Embryonic facial prominence (tissue), 1 donor: ENCODE measurements around the gene CLTA.
"Not testable (repeated sequence)": the region's sequence is repeated elsewhere in the genome, so short reads cannot be mapped to it uniquely, and the experiment has no call there.

Source experiments
- DNase-seq: peaks from one replicate; pipeline ENCODE4 v3.0.0-alpha.2; 2016; ENCODE audit errors: extremely low spot score

Gene CLTA

DNA sequence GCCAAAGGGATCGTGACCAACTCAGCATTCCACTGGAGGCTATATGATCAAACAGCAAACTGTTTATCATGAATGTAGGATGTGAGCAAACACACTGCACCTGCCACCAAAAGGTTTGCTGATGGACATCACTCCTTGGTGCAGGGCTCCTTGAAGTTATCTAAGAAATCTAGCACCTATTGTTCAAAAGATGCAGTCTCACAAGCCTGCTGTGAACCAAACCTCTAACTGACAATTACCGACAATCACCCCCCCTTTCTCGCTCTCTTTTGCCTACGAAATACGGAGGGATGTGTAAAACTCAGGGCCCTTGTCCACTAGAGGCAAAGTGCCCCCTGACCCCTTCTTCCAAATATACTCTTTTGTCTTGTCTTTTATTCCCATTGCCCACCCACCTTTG is 2.5 kb upstream of the CLTA start:
- no peak for DNase-seq

DNA sequence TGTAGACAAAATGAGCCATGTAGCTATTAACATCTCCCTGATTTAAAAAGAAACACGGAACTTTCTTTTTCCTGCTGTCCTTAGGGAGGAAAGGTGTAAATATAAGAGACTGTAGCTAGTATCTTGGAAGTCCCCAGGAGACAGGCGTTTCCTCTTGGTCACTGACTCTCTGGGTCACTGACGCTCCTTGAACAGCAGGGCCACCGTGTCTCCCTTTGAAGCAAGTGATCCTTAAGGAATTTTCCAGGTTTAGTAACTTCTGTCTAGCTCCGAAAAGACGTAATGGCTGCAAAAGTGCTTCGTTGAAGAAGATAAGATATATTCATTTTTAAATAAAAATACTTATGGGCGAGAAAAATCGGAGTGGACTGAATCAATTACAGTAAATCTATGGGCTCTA is 745 bp upstream of the CLTA start:
- DNase-seq = no peak

DNA sequence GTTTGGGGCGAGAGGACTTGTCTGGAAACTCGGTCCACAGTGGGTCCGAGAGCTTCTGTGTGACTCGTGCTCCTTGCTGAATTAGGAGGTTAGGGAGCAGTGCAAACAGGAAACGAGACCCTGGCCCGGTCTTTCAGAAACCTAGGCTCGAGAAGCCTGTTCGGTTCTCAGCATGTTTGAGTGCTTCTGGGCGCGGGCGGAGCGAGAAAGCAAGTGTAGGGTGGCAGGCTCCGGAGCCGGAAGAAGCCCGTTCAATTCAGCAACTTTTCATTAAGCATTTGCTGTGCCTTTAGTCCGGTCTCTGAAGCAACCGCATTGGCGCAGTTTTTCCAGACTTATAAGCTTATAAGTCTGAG is 547 bp downstream of the CLTA start:
- no peak for DNase-seq

DNA sequence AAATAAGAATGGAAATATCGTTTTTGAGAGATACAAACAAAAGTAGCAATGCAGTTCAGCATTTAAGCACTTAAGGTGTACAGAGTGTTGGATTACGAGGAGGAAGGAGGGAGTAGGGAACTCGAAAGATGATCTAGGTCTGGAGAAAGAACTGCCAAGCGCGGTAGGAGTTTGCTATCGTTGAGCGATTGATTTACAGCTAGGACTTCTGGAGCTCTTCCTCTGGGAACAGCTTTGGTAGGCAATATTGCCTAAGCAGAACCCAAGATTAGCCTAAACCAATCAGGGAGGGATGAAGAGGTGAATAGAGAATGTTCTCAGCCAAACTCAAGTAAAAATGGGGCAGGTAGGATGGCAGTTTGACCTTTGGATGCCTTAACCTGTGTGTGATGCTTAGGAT is 965 bp downstream of the CLTA start:
- DNase-seq = no peak

DNA sequence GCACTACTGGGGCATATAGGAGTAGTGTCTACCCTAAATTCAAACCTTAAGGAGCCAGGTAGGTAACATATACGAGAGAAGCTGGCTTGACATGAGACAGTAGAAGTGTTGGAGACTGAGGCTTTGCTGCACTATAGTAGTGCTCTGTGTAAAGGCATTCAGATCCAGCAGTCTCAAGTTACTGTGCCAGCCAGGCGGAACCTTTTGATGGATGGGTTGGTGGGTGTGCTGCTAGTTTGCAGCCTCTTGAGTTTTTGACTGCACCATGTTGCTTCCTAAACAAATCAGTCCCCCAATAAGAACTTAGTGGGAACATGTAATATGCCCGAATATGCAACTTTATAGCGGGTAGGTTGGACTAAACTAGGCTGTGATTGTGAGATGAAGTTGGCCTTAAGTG is 1.5 kb downstream of the CLTA start:
- no peak for DNase-seq

DNA sequence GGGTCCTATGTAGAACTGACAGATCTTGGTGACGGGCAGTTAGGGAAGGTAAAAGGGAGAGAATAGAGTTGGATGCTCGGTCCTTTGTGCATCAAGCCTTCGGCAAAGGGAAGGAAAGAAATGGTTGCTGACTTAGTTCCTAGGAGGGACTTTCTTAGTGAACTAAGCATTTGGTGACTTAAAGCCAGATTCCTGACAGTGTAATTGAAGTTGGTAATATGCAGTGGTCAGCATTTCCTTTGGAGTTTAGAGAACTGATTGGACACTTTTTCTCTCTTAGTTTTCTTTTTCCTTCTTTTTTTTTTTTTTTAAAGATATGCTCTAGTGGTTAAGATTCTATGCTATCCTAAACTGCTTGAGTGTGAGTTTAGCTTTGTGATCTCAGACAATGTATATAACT is 2.3 kb downstream of the CLTA start:
- no peak for DNase-seq

DNA sequence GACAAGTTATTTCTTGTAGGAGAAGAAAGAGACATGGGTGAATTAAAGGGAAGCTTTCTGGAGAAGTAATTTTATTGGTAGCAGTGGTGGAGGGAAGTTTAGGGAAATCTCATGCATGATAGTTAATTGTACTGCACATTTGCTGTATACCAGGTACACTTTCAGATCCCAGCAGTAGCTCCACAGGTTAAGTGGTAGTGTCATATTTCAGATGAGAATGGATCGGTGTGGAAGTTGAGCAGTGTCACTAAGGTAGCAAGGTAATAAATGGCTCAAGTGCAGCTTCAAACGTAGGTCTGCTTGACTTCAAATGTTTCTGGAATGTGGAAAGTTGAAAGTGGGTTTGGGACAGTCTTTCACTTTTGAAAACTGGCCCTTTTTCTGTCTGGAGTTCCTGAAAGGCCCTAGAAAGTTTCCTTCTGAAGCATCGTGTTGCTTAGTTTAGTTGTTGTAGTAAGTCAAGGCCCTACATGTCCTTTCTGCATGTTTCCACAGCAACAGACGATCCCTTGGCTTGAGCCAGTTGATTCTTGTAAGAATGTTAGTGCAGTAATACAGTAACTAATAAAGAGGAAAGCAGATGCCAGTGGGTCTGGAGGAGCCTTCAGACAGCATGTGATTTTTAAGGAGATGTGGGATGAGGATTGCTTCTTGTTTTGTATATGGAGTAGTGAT is 3.7 kb downstream of the CLTA start:
- no peak for DNase-seq

DNA sequence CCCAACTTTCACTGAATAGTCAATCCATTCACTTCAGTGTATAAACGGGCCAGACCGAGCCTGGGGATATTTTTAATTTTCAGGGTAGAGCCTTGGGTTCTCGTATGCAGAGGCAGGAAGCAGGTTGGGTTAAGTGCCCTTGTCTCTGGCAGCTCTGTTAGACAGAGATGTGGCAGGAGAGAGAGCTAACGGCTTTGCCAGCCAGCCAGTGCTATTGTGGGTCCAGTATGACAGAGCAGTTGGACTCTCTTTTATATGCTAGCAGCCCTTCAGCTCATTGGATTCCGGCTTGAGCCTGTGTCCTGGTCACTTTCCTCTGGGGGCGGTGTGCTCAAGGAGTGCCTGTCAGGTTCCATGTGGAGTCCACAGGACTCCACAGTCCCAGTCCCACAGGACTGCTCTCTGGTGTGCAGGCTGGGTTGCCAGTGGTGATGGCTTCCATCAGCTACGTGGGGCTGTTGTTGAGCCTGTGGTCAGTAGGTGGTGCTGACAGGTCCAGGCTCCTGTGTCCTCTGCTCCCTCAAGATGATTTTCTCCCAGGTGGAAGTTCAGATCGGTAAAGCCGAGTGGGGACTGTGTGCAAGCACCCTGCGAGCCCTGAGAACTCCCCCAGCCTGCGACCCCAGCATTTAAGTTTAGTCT is 14.3 kb downstream of the CLTA start:
- no peak for DNase-seq

DNA sequence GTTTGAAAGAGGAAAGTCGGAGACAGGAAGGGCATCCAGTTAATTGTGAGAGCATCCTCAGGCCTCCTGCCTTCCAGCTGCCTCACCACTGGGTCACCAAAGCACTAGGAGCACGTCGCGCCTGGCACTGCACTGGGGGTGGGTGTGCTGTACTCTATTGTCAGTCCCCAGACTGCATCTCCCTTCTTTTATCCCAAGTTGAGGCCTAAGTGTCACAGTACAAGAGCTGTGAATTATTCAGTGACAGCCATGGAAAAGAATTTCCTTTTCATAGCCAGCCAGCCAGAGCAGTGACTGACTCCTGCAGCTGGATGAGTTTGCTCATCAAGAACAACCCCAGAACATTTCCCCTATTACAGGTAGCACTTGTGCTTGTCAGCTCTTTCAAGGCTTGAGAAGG is 16.3 kb downstream of the CLTA start:
- DNase-seq = no peak

DNA sequence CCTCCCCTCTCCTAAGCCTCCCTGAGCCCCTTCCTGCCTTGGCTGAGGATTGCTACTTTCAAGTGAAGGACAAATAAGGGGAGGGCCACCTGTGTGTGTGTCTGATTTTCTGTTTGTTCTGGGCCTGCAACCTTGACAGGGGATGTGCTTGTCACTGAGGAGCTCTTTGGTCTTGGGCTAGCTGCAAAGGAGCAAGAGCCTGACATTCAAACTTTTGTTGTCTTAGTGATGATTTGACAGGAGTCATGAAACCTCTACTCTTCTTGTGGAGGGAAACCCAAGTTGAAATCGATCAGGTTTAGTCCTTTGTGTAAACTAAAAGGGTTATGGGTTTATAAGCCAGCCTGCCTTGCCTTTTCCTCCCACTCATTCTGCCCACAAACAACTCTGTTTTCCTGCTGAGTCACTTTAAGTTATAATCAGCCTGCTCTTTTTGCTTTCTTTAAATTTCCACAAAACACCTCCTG is 16.9 kb downstream of the CLTA start:
- DNase-seq = no peak

DNA sequence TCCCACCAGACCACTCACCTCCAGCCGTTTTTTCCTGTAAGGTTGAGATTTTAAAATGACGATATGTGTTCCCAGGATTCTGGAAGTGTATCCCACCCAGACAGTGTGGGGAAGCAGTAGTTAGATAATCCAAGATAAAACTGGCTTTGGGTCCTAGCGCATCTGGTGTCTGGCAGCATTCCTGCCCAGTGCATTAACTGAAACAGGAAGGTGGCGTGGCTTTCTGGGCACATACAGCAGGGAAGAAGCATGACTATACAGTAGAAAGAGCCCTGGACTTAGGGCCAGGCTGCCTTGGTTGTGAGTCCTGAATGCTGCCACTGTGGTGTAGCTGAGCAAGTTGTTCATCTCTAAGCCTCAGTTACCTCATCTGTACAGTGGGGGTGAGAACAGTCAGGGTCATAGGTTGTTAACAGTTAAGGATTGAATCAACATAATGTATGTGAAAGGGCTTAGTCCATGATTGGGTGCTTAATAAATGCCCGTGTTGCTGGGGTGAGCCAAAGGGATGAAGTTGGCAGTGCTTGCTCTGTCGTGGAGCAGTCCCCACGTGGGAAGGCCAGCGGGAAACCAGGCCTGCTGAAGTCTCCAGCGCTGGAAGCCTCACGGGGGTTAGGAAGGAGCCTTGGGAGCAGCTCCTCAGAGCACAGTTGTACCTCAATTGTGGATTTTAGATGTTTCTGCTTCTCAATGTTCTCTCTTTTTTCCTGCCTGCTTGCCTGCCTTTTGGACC is 18.0 kb downstream of the CLTA start:
- DNase-seq = no peak

DNA sequence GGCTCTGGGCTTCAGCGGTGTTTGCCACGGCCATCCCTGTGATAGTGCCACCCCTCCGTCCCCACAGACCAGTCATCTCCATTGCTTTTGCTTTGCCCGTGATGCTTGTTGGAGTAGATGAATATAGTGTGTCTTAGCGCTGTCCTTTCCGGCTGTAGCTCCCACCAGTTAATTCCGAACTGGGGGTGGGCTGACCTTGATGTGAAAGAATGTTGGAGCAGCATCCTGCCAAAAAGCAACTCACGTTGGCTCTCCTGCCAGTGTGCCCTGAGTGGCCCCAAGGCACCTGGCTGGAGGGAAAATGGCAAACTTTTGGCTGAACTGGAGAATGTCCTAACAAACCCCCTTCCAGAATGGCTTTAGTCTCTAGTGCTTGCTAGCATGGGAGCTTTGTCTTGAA is 20.0 kb downstream of the CLTA start:
- DNase-seq = no peak

DNA sequence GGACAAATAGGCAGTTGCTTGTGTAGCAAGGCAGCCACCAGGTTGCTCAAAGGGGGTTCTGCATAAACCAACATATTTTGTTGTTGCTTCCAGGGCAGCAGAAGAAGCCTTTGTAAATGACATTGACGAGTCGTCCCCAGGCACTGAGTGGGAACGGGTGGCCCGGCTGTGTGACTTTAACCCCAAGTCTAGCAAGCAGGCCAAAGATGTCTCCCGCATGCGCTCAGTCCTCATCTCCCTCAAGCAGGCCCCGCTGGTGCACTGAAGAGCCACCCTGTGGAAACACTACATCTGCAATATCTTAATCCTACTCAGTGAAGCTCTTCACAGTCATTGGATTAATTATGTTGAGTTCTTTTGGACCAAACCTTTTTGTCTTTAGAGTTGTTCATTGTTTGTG is 20.8 kb downstream of the CLTA start:
- DNase-seq = no peak

DNA sequence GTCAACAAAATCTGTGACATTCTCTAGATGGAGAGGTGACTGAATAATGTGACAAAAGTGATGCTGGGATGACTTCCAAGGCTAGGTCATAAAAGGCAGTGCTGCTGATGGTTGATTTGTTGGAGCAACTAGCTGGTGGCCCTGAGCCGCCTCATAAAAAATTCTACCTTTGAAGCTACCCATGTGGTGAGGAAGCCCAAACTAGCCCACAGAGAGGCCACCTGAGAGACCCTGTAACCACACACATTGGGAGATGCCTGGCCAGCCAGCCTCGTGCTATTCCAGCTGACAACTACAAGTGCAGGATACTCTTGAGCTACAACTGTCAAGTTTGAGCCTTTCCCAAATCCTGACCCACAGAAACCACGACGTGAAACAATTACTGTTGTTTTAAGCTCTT is 22.7 kb downstream of the CLTA start:
- DNase-seq = no peak

DNA sequence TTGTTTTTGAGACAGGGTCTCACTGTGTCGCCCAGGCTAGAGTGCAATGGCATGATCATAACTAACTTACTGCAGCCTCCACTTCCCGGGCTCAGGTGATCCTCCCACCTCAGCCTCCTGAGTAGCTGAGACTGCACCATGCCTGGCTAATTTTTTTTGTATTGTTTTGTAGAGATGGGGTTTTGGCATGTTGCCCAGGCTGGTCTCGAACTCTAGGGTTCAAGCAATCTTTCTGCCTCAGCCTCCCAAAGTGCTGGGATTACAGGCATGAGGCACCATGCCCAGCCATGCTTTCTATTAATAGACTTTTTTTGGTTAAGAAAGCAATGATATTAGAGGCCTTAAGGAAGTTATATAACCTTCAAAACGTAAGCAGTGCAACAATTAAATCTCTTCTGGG is 23.3 kb downstream of the CLTA start:
- no peak for DNase-seq

DNA sequence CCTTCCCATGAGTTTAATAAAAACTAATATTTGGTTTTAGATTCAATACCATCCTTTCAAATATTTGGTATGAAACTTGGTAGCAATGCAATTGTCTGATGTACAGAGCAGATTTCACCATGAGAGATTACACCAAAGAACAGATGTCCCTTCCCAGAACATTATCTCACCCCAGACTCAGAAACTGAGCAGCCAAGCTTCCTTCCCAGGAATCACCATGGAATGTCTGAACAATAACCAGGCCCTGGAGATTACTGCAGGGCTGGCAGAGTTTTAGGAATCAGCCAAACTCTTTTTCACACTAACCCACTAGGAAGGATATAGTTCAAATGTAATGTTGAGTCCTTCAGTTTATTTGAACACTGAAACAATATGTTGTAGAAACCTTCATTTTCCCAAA is 23.9 kb downstream of the CLTA start:
- DNase-seq = no peak

DNA sequence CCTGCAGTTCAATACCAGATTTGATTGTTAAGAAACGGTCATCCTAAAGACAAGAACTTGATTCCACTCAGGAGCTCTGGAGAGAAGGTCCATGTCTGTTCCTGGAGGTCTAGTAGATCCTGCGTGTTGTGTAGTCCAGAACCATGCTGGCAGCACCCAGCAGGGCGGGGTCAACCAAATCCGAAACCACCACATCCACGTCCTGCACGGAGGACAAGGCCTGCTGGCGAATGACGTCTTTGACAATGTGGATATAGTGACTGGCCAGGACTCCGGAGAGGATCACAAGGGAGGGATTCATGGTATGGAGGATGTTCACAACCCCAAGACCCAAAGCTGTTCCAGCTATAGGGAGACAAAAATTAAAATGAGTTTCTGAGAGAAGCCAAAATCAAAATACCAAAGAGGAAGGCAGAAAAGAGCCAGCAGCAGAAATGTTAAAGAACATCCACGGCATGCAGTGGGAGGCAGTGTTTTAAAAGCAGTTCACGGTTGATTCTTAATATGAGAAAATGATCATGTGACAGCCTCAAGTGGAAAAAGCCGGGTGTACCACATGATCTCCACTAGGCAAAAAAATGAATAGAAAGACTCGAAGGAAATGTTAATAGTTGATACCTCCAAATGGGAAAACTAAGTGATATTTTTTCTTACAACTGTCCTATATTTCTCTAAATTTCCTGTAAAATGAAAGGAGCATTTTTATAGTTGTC is 26.7 kb downstream of the CLTA start:
- DNase-seq = no peak

DNA sequence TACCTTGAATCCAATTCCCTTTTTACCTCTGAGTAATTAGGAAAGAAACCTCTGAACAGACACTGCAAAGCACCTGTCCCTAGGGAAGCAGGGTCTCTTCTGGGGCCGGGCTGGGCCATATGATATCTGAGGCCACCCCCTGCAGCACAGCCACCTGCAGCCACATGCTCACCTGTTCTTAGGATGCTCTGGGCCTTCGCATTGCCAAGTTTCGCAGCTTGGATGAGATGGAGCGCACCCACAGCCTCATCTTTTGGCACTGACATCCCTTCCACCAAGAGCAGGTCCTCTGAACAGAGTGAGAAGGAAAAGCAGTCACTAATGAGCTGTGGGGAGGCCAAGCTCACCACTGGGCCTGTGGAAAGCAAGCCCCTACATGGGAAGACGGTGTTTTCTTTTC is 27.3 kb downstream of the CLTA start:
- DNase-seq = no peak

DNA sequence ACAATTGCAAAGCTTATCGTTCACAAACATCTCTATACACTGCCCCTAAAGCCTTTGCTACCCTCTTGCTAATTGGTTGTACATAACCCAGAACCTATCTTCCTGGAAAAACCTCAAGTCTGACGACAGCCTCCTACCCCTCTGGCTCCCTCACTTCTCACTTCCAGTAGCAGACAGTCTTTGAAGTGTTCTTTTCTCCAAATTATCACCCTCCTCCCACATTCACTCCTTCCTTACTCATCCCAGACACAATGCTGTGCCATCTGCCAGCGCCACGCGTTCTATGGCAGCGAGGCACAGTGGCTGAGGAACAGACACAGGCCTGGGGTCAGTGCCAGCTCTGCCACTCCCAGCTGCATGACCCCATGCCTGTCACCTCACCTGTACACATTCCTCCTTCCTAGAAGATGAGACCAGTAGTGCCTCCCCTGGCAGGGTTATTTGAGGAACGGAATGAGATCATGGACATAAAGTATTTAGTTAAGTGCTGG is 27.7 kb downstream of the CLTA start:
- DNase-seq = no peak

DNA sequence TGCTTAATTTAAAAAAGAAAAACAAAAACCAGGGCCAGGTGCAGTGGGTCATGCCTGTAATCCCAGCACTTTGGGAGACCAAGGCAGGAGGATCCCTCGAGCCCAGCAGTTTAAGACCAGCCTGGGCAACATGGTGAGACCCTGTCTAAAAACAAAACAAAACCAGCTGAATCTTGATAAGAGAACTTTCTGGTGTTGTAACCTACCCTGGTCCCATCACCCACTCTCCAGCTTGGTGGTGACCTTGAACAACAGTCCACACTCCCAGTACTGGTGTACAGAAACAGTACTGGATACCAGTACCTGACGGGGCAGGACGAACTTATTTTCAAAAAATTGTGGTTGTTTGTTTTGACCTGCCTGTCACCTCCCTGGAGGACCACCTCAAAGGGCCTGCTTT is 30.9 kb downstream of the CLTA start:
- no peak for DNase-seq

DNA sequence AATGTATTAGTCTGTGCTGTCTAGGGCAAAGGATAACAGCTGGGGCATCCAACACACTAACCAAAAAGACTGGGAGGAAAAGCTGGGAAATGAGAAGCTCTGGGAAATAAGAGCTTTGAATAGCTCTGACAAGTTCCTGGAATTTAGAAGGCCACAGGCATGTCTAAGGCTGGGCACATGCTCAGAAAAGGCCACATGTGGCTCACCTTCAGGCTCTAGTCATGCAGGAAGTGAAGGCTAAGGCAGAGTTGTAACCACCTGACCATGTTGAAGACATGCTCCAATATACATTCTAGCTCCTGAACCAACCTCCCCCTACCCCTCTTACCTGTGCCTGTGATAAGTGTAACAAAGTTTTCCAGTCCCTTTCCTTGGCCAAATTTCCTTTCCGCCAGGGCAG is 31.7 kb downstream of the CLTA start:
- no peak for DNase-seq

DNA sequence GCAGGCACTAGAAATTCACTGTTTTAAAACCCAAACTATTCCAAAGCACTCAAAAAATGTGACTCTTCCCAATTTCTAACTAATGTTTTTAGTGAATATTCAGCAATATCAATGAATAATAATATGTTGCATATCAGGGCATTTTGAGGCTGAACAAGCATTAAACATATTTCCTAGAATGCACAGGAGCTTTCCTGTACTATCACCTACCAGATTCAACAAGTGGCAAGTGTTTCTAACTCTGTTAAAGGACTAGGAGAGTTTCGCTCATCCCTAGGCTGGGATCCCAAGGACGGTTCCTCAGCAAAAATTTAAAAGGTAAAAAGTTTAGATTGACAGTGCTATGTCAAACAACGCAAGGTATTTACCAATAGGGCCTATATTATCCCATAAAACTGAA is 46.5 kb downstream of the CLTA start:
- DNase-seq = no peak

DNA sequence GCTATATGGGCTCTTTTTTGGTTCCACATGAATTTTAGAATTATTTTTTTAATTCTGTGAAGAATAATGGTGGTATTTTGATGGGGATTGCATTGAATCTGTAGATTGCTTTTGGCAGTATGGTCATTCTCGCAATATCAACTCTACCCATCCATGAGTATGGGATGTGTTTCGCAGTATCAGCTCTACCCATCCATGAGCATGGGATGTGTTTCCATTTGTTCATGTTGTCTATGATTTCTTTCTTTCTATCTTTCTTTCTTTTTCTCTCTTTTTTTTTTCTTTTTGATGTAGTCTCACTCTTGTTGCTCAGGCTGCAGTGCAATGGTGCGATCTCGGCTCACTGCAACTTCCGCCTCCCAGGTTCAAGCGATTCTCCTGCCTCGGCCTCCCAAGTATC is 48.5 kb downstream of the CLTA start:
- not testable (repeated sequence) for DNase-seq
